ENCODE results near the gene FANCG. TPM values are rescaled to one million over a fixed set of nuclear protein-coding genes. Genes with fewer than 3 reads are reported as not detected.

The FANCG gene
- total RNA-seq, 1 donor from 2014 or later = 52.2 TPM

GRCh38 chr9:35054871-35055644 lies 24.7 kb downstream of the FANCG start:
- H3K9me3 Mint-ChIP-seq = peaks cover 14% of the 10 kb centered on the region

GRCh38 chr9:35054185-35054835 lies 25.4 kb downstream of the FANCG start:
- Mint-ChIP-seq H3K9me3 (peaks cover 14% of the 10 kb centered on the region), H3K36me3 (peaks cover 67% of the 10 kb centered on the region), H3K27ac (no peak overlapping the region), H3K4me1 (no peaks in the 10 kb centered on the region), H3K4me3 (no peak overlapping the region), H3K27me3 (ENCODE audit: low read depth) (no peaks in the 10 kb centered on the region)
- TF ChIP-seq CTCF (IDR thresholded peaks at IDR 0.05; ENCODE audit: unreplicated experiment) = no peak
- no peak for DNase-seq (ENCODE audit: low spot score in 2 of 2, unreplicated experiment in 2 of 2)

More at GRCh38 chr9:35054871-35055644, 24.7 kb downstream of the FANCG start:
- TF ChIP-seq CTCF (IDR thresholded peaks at IDR 0.05; ENCODE audit: unreplicated experiment) = no peak
- Mint-ChIP-seq H3K27me3 (ENCODE audit: low read depth) (no peaks in the 10 kb centered on the region), H3K27ac (no peak overlapping the region), H3K4me3 (no peak overlapping the region), H3K36me3 (peaks cover 73% of the 10 kb centered on the region), H3K4me1 (no peaks in the 10 kb centered on the region)
- DNase-seq (ENCODE audit: low spot score in 2 of 2, unreplicated experiment in 2 of 2) = no peak

GRCh38 chr9:35051069-35051967 lies 28.4 kb downstream of the FANCG start:
- Mint-ChIP-seq H3K4me3 (no peak overlapping the region), H3K36me3 (peaks cover 59% of the 10 kb centered on the region), H3K27ac (no peak overlapping the region), H3K27me3 (ENCODE audit: low read depth) (no peaks in the 10 kb centered on the region), H3K9me3 (peaks cover 14% of the 10 kb centered on the region), H3K4me1 (no peaks in the 10 kb centered on the region)
- TF ChIP-seq CTCF (IDR thresholded peaks at IDR 0.05; ENCODE audit: unreplicated experiment) = peak; percentile 84
- DNase-seq (ENCODE audit: low spot score in 2 of 2, unreplicated experiment in 2 of 2) = no peak

- no peaks in the 10 kb centered on the region for H3K27me3 Mint-ChIP-seq (ENCODE audit: low read depth)
- no peak for TF ChIP-seq CTCF (IDR thresholded peaks at IDR 0.05; ENCODE audit: unreplicated experiment)
Observed at GRCh38 chr9:35048511-35048910, 31.2 kb downstream of the FANCG start.

GRCh38 chr9:35044071-35044470 lies 35.7 kb downstream of the FANCG start:
- peaks cover 44% of the 10 kb centered on the region for H3K36me3 Mint-ChIP-seq

More at GRCh38 chr9:35048511-35048910, 31.2 kb downstream of the FANCG start:
- peaks cover 4% of the 10 kb centered on the region for H3K9me3 Mint-ChIP-seq
- peaks cover 42% of the 10 kb centered on the region for H3K36me3 Mint-ChIP-seq
- no peak overlapping the region for H3K4me3 Mint-ChIP-seq
- H3K27ac Mint-ChIP-seq = no peak overlapping the region
- no peak for DNase-seq (ENCODE audit: low spot score in 2 of 2, unreplicated experiment in 2 of 2)
- H3K4me1 Mint-ChIP-seq = no peaks in the 10 kb centered on the region

More at GRCh38 chr9:35044071-35044470, 35.7 kb downstream of the FANCG start:
- H3K4me1 Mint-ChIP-seq = no peaks in the 10 kb centered on the region
- H3K9me3 Mint-ChIP-seq = no peaks in the 10 kb centered on the region
- no peak for TF ChIP-seq CTCF (IDR thresholded peaks at IDR 0.05; ENCODE audit: unreplicated experiment)
- H3K4me3 Mint-ChIP-seq = no peak overlapping the region
- H3K27ac Mint-ChIP-seq = no peak overlapping the region
- no peak for DNase-seq (ENCODE audit: low spot score in 2 of 2, unreplicated experiment in 2 of 2)
- no peaks in the 10 kb centered on the region for H3K27me3 Mint-ChIP-seq (ENCODE audit: low read depth)

Data from mesothelial cell of epicardium (in vitro differentiated cells).